K562 (cell line): ENCODE results near the gene PPP1R14B. TPM values are rescaled to one million over a fixed set of nuclear protein-coding genes. Genes with fewer than 3 reads are reported as not detected.
A peak's percentile ranks its signal among the peaks of the same experiment; 100 is the strongest.

Experiments used
- ELF2 ChIP-seq: fragments of 250-450 bp; sonication (Bioruptor Pico); IDR thresholded peaks from 2 replicates; pipeline ENCODE4 v1.5.0; 2021; ENCODE audit warnings: mild to moderate bottlenecking
- PHF8 ChIP-seq: fragments of 200-600 bp; sonication (generic); IDR thresholded peaks from 2 replicates; pipeline ENCODE4 v1.6.1; 2012; ENCODE audit warnings: mixed run types, mild to moderate bottlenecking, inconsistent platforms, low read length, moderate library complexity, borderline replicate concordance
- PTRF ChIP-seq: fragments of 450-650 bp; IDR thresholded peaks from 2 replicates; pipeline ENCODE4 v1.6.1; 2016; ENCODE audit warnings: mild to moderate bottlenecking, missing genetic modification characterization, missing compliant biosample characterization
- RBM15 ChIP-seq: fragments of 200-400 bp; formaldehyde crosslinking; IDR thresholded peaks from 2 replicates; pipeline ENCODE4 v1.6.1; 2018; ENCODE audit warnings: mild to moderate bottlenecking, low read length, moderate library complexity; ENCODE audit not compliant: insufficient read depth
- RFX1 ChIP-seq: fragments of 450-650 bp; IDR thresholded peaks from 2 replicates; pipeline ENCODE4 v1.6.1; 2016; ENCODE audit warnings: mild to moderate bottlenecking, moderate library complexity
- SIN3A ChIP-seq, 2 experiments: fragments of 150-350 bp in 1 of 2; IDR thresholded peaks; 2 replicates each; pipeline ENCODE4 v1.6.1; 2011 to 2016; ENCODE audit warnings: borderline replicate concordance in 2 of 2, low read depth in 2 of 2, low read length in 2 of 2, mild to moderate bottlenecking in 2 of 2, moderate library complexity in 2 of 2; ENCODE audit not compliant: control insufficient read depth in 1 of 2
- ZNF197 ChIP-seq: fragments of 200-800 bp; sonication (Bioruptor generic); IDR thresholded peaks from 2 replicates; pipeline ENCODE4 v1.6.1; 2016; ENCODE audit warnings: low read depth, missing genetic modification characterization, missing compliant biosample characterization
- ZNF586 ChIP-seq: fragments of 450-650 bp; formaldehyde crosslinking; conservative IDR thresholded peaks from 2 replicates; pipeline ENCODE4 v1.4.0; 2020; ENCODE audit warnings: mild to moderate bottlenecking, moderate library complexity
- ZNF780A ChIP-seq: fragments of 250-450 bp; sonication (Bioruptor Pico); IDR thresholded peaks from 2 replicates; pipeline ENCODE4 v1.5.0; 2021; ENCODE audit warnings: mild to moderate bottlenecking
- ZNF785 ChIP-seq: fragments of 250-450 bp; sonication (Bioruptor Pico); IDR thresholded peaks from 2 replicates; pipeline ENCODE4 v1.4.0; 2020; ENCODE audit warnings: mild to moderate bottlenecking
- polyA plus RNA-seq, 8 experiments: library from polyadenylated mRNA; depleted of rRNA in 4 of 8; stranded (reverse) in 5 of 8; unstranded in 3 of 8; fragments of >200 nt; fragmentation: Nextera tagmentation in 2 of 8; fragmentation: Illumina TruSeq in 1 of 8; extraction: Ambion mirVana in 2 of 8; extraction: Trizol in 1 of 8; gene quantifications; 2 replicates each; pipeline versions ENCODE4 v1.2.1 to v1.2.3, GENCODE V29; 2011 to 2014; ENCODE audit warnings: inconsistent platforms in 1 of 8, missing spikeins in 1 of 8
- total RNA-seq, 7 experiments: library from RNA; depleted of rRNA in 6 of 7; stranded (reverse); fragments of >200 nt in 6 of 7; fragmentation: Illumina TruSeq in 2 of 7; extraction: Trizol in 2 of 7; gene quantifications; 2 replicates each; pipeline versions ENCODE4 v1.2.1 to v1.2.3, GENCODE V29; 2011 to 2021; ENCODE audit warnings: low replicate concordance in 1 of 7
- TF ChIP-seq, protein P1 (sequence below): IDR thresholded peaks from 2 replicates; pipeline ENCODE4 v1.6.1; 2016; ENCODE audit warnings: missing genetic modification characterization, missing compliant biosample characterization
- TF ChIP-seq, protein P2 (sequence below): sonication (generic); formaldehyde crosslinking; IDR thresholded peaks from 2 replicates; pipeline ENCODE4 v1.8.1; 2023; ENCODE audit warnings: mild to moderate bottlenecking, missing genetic modification reagents, moderate library complexity
- TF ChIP-seq, protein P3 (sequence below): sonication (generic); formaldehyde crosslinking; IDR thresholded peaks from 2 replicates; pipeline ENCODE4 v1.9.0; 2022; ENCODE audit warnings: mild to moderate bottlenecking, missing genetic modification reagents
- TF ChIP-seq, protein P4 (sequence below): fragments of 450-650 bp; IDR thresholded peaks from 2 replicates; pipeline ENCODE4 v1.6.1; 2016; ENCODE audit warnings: mild to moderate bottlenecking
- TF ChIP-seq, protein P5 (sequence below): fragments of 450-650 bp; IDR thresholded peaks from 2 replicates; pipeline ENCODE4 v1.6.1; 2018; ENCODE audit not compliant: partially characterized antibody
- TF ChIP-seq, protein P6 (sequence below): fragments of 250-450 bp; sonication (Bioruptor Pico); IDR thresholded peaks from 2 replicates; pipeline ENCODE4 v1.5.0; 2021

PPP1R14B gene
- total and polyA plus RNA-seq, 9 of the 15 experiments (the other 6 are each of a cell fraction or from before 2014, with no cell fraction given), result 7.7 to 566 (median 212) TPM

DNA sequence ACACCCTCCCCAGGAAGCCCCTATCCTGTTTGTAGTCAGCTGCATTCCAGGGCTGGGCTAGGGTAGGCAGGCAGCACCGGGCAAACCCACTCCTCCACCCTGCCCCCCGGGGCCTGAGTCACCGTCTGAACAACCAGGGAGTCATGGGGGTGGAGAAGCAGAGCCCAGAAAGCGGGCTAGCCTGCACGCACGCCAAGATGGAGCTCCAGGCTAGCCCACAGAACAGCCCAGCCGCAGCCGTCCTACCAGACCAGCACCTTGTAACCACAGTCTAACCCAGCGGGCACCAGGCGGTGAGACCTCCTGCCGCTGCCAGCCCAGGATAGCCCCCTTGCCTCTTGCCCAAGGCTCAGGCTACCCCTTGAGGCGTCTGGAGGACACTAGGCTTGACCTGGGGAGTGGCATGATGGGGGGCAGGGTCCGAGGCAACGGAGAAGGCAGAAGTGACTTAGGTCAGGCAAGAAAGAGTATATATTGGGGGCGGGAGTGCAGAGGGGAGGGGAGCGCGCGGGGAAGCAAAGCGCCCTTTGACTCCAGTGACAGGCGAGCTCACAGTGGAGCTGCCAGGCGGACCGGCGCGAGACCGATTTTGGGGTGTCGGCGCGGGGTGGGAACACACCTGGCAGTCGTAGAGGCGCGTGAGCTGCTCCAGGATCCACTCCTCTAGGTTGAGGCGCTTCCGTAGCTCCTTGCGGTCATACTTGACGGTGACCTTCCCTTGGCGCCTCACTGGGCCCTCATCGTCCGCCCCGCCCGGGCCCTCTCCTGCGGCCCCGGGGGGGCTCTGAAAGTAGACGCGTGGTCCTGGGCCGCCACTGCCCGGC lies 734 bp downstream of the PPP1R14B start (continued):
- TF ChIP-seq ZNF586 (CRISPR knock-in tag) (no peak), ZNF197 (CRISPR knock-in tag) (no peak), PTRF (tag) (no peak), ZNF780A (no peak), ELF2 (no peak), SIN3A (IDR thresholded peaks at IDR 0.05; ENCODE audit: borderline replicate concordance in 2 of 2, control insufficient read depth in 1 of 2, low read depth in 2 of 2, low read length in 2 of 2) (peak; percentile 25 to 75; a peak in 1 of 4 replicates), RFX1 (no peak), RBM15 (no peak), PHF8 (peak; percentile 19; the same call in 1 of the 2 replicates), ZNF785 (CRISPR knock-in tag) (no peak)
- TF ChIP-seq, protein P1, sequence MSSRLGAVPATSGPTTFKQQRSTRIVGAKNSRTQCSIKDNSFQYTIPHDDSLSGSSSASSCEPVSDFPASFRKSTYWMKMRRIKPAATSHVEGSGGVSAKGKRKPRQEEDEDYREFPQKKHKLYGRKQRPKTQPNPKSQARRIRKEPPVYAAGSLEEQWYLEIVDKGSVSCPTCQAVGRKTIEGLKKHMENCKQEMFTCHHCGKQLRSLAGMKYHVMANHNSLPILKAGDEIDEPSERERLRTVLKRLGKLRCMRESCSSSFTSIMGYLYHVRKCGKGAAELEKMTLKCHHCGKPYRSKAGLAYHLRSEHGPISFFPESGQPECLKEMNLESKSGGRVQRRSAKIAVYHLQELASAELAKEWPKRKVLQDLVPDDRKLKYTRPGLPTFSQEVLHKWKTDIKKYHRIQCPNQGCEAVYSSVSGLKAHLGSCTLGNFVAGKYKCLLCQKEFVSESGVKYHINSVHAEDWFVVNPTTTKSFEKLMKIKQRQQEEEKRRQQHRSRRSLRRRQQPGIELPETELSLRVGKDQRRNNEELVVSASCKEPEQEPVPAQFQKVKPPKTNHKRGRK (tag), result no peak
- TF ChIP-seq, protein P2, sequence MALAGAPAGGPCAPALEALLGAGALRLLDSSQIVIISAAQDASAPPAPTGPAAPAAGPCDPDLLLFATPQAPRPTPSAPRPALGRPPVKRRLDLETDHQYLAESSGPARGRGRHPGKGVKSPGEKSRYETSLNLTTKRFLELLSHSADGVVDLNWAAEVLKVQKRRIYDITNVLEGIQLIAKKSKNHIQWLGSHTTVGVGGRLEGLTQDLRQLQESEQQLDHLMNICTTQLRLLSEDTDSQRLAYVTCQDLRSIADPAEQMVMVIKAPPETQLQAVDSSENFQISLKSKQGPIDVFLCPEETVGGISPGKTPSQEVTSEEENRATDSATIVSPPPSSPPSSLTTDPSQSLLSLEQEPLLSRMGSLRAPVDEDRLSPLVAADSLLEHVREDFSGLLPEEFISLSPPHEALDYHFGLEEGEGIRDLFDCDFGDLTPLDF (CRISPR knock-in tag), result no peak
- TF ChIP-seq, protein P3, sequence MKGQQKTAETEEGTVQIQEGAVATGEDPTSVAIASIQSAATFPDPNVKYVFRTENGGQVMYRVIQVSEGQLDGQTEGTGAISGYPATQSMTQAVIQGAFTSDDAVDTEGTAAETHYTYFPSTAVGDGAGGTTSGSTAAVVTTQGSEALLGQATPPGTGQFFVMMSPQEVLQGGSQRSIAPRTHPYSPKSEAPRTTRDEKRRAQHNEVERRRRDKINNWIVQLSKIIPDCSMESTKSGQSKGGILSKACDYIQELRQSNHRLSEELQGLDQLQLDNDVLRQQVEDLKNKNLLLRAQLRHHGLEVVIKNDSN (CRISPR knock-in tag), result no peak
- TF ChIP-seq, protein P4, sequence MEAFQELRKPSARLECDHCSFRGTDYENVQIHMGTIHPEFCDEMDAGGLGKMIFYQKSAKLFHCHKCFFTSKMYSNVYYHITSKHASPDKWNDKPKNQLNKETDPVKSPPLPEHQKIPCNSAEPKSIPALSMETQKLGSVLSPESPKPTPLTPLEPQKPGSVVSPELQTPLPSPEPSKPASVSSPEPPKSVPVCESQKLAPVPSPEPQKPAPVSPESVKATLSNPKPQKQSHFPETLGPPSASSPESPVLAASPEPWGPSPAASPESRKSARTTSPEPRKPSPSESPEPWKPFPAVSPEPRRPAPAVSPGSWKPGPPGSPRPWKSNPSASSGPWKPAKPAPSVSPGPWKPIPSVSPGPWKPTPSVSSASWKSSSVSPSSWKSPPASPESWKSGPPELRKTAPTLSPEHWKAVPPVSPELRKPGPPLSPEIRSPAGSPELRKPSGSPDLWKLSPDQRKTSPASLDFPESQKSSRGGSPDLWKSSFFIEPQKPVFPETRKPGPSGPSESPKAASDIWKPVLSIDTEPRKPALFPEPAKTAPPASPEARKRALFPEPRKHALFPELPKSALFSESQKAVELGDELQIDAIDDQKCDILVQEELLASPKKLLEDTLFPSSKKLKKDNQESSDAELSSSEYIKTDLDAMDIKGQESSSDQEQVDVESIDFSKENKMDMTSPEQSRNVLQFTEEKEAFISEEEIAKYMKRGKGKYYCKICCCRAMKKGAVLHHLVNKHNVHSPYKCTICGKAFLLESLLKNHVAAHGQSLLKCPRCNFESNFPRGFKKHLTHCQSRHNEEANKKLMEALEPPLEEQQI, result no peak
- TF ChIP-seq, protein P5, sequence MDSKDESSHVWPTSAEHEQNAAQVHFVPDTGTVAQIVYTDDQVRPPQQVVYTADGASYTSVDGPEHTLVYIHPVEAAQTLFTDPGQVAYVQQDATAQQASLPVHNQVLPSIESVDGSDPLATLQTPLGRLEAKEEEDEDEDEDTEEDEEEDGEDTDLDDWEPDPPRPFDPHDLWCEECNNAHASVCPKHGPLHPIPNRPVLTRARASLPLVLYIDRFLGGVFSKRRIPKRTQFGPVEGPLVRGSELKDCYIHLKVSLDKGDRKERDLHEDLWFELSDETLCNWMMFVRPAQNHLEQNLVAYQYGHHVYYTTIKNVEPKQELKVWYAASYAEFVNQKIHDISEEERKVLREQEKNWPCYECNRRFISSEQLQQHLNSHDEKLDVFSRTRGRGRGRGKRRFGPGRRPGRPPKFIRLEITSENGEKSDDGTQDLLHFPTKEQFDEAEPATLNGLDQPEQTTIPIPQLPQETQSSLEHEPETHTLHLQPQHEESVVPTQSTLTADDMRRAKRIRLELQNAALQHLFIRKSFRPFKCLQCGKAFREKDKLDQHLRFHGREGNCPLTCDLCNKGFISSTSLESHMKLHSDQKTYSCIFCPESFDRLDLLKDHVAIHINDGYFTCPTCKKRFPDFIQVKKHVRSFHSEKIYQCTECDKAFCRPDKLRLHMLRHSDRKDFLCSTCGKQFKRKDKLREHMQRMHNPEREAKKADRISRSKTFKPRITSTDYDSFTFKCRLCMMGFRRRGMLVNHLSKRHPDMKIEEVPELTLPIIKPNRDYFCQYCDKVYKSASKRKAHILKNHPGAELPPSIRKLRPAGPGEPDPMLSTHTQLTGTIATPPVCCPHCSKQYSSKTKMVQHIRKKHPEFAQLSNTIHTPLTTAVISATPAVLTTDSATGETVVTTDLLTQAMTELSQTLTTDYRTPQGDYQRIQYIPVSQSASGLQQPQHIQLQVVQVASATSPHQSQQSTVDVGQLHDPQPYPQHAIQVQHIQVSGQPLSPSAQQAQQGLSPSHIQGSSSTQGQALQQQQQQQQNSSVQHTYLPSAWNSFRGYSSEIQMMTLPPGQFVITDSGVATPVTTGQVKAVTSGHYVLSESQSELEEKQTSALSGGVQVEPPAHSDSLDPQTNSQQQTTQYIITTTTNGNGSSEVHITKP, result peak; percentile 58
- TF ChIP-seq, protein P6, sequence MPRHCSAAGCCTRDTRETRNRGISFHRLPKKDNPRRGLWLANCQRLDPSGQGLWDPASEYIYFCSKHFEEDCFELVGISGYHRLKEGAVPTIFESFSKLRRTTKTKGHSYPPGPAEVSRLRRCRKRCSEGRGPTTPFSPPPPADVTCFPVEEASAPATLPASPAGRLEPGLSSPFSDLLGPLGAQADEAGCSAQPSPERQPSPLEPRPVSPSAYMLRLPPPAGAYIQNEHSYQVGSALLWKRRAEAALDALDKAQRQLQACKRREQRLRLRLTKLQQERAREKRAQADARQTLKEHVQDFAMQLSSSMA (CRISPR knock-in tag), result no peak
